Measurements from ENCODE around the gene HBE1. TPM values are rescaled to one million over a fixed set of nuclear protein-coding genes. Genes with fewer than 3 reads are reported as not detected.

The HBE1 gene
- total RNA-seq, 6 experiments from 2014 or later, result not detected

DNA sequence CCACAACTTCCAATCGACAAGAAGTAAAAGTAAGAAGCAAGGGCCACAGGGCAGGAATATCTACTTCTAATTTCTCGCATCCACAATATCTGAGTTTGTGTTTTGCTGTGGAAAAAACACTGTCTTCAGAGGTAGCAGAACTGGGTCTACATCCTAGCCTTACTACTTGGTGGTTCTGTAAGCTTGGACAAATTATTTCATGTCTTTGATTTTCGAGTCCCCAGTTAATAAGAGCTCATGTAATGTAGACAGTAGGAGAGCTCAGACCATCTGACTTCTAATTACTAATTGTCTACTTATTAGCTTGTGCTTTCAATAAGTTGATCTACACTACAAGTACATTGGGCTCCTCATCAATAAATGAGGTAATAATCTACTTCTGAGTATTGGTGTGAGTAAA is 13.3 kb upstream of the HBE1 start:
- no peaks in the 10 kb centered on the region for H3K9me3 ChIP-seq
- WGBS (ENCODE audit: insufficient coverage, low coverage, low lambda C conversion rate, missing lambda C conversion rate), result 55% methylated on average over 3 of the region's 3 CpGs

GRCh38 chr11:5282628-5283027 is 12.9 kb upstream of the HBE1 start:
- no peak overlapping the region for H3K27ac ChIP-seq
- intact Hi-C loops (cut with DNase I), result no loop called here
- TF ChIP-seq POLR2A (IDR thresholded peaks at IDR 0.05), result no peak
- TF ChIP-seq CTCF (IDR thresholded peaks at IDR 0.05), result no peak
- no peaks in the 10 kb centered on the region for H3K27me3 ChIP-seq
- no peaks in the 10 kb centered on the region for H3K9me3 ChIP-seq
- H3K4me3 ChIP-seq, result no peak overlapping the region
- H3K36me3 ChIP-seq, result no peaks in the 10 kb centered on the region
- ATAC-seq (no peak), DNase-seq (no peak)
- H3K4me1 ChIP-seq, result no peaks in the 10 kb centered on the region
- 65% methylated on average over 2 of the region's 2 CpGs for WGBS (ENCODE audit: insufficient coverage, low coverage, low lambda C conversion rate, missing lambda C conversion rate)

More for the DNA sequence above, 13.3 kb upstream of the HBE1 start:
- H3K4me3 ChIP-seq, result no peak overlapping the region
- intact Hi-C loops (cut with DNase I), result no loop called here
- no peak for DNase-seq
- H3K4me1 ChIP-seq, result no peaks in the 10 kb centered on the region
- no peak for ATAC-seq
- no peak for TF ChIP-seq POLR2A (IDR thresholded peaks at IDR 0.05)
- no peak for TF ChIP-seq CTCF (IDR thresholded peaks at IDR 0.05)
- no peak overlapping the region for H3K27ac ChIP-seq
- H3K36me3 ChIP-seq, result no peaks in the 10 kb centered on the region
- H3K27me3 ChIP-seq, result no peaks in the 10 kb centered on the region

DNA sequence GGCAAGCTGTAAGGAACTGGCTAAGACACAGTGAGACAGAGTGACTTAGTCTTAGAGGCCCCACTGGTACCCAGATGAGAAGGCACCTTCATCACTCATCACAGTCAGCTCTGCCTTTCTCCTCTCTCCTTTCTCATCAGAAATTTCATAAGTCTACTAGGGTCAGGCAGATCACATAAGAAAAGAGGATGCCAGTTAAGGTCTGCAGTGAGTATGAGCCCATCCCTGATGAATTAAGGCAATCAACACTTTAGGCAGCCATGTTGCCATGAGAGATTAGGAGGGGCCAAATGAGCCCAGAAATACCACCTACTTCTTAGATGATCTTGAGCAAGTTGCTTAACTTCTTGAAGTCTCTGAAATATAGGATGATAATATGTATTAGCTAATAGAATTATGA is 11.9 kb upstream of the HBE1 start:
- H3K9me3 ChIP-seq, result no peaks in the 10 kb centered on the region
- ATAC-seq (no peak), DNase-seq (no peak)
- H3K4me1 ChIP-seq, result no peaks in the 10 kb centered on the region
- intact Hi-C loops (cut with DNase I), result no loop called here
- no peaks in the 10 kb centered on the region for H3K27me3 ChIP-seq
- no peak overlapping the region for H3K4me3 ChIP-seq
- TF ChIP-seq CTCF (IDR thresholded peaks at IDR 0.05) (no peak), POLR2A (IDR thresholded peaks at IDR 0.05) (no peak)
- H3K36me3 ChIP-seq, result no peaks in the 10 kb centered on the region
- H3K27ac ChIP-seq, result no peak overlapping the region

- DNase-seq, result peak in 1 of 3 donors; percentile 56
- no peak overlapping the region for H3K27ac ChIP-seq
- TF ChIP-seq POLR2A (IDR thresholded peaks at IDR 0.05), result no peak
- no peak for TF ChIP-seq CTCF (IDR thresholded peaks at IDR 0.05)
- no peaks in the 10 kb centered on the region for H3K9me3 ChIP-seq
- peak; percentile 27 to 89 (median 42) for ATAC-seq
- no peaks in the 10 kb centered on the region for H3K27me3 ChIP-seq
- H3K4me1 ChIP-seq, result no peaks in the 10 kb centered on the region
- WGBS (ENCODE audit: insufficient coverage, low coverage, low lambda C conversion rate, missing lambda C conversion rate), result 37% methylated on average over 3 of the region's 3 CpGs
- intact Hi-C loops (cut with DNase I), result no loop called here
- H3K4me3 ChIP-seq, result no peak overlapping the region
- no peaks in the 10 kb centered on the region for H3K36me3 ChIP-seq
Measured at GRCh38 chr11:5280582-5281102, 10.9 kb upstream of the HBE1 start.

All from right lobe of liver (tissue), 6 donors.